ENCODE data around the gene TM7SF3.
"Not testable (repeated sequence)": the region's sequence is repeated elsewhere in the genome, so short reads cannot be mapped to it uniquely, and the experiment has no call there.

Gene TM7SF3

GRCh38 chr12:27025116-27025515 lies 10.9 kb upstream of the TM7SF3 start:
- DNase-seq (ENCODE audit: low read depth): no peak
- no peak overlapping the region for H3K4me3 ChIP-seq (ENCODE audit: low read length)
- TF ChIP-seq CTCF (conservative IDR thresholded peaks at IDR 0.05; ENCODE audit: low read depth, low read length): no peak

- no peak for TF ChIP-seq CTCF (conservative IDR thresholded peaks at IDR 0.05; ENCODE audit: low read depth, low read length)
- H3K4me3 ChIP-seq (ENCODE audit: low read length): no peak overlapping the region
- no peak for DNase-seq (ENCODE audit: low read depth)
Observed at GRCh38 chr12:27024291-27024690, 10.1 kb upstream of the TM7SF3 start.

GRCh38 chr12:27020761-27021160 lies 6.6 kb upstream of the TM7SF3 start:
- no peak for TF ChIP-seq CTCF (conservative IDR thresholded peaks at IDR 0.05; ENCODE audit: low read depth, low read length)
- H3K4me3 ChIP-seq (ENCODE audit: low read length): no peak overlapping the region
- DNase-seq (ENCODE audit: low read depth): no peak

- no peak for TF ChIP-seq CTCF (conservative IDR thresholded peaks at IDR 0.05; ENCODE audit: low read depth, low read length)
- H3K4me3 ChIP-seq (ENCODE audit: low read length): no peak overlapping the region
- DNase-seq (ENCODE audit: low read depth): no peak
Observed at GRCh38 chr12:27018037-27018436, 3.9 kb upstream of the TM7SF3 start.

- not testable (repeated sequence) for H3K4me3 ChIP-seq (ENCODE audit: low read length); DNase-seq (ENCODE audit: low read depth)
Observed at GRCh38 chr12:27017163-27017823, 3.1 kb upstream of the TM7SF3 start.

- TF ChIP-seq CTCF (conservative IDR thresholded peaks at IDR 0.05; ENCODE audit: low read depth, low read length): peak; percentile 42
- no peak for DNase-seq (ENCODE audit: low read depth)
- no peak overlapping the region for H3K4me3 ChIP-seq (ENCODE audit: low read length)
Observed at GRCh38 chr12:27015730-27016076, 1.5 kb upstream of the TM7SF3 start.

GRCh38 chr12:27014859-27015729 lies 910 bp upstream of the TM7SF3 start:
- no peak for DNase-seq (ENCODE audit: low read depth)
- H3K4me3 ChIP-seq (ENCODE audit: low read length): peak overlapping the region; percentile 52
- no peak for TF ChIP-seq CTCF (conservative IDR thresholded peaks at IDR 0.05; ENCODE audit: low read depth, low read length)

Data from retinal pigment epithelial cell (primary cell).